K562 (cell line): Measurements from ENCODE around the gene SLC22A4. TPM values are rescaled to one million over a fixed set of nuclear protein-coding genes. Genes with fewer than 3 reads are reported as not detected.

ENCODE experiments used
- EWSR1 ChIP-seq: fragments of 450-650 bp; IDR thresholded peaks from 2 replicates; pipeline ENCODE4 v1.6.1; 2018; ENCODE audit warnings: borderline replicate concordance, mild to moderate bottlenecking, low read depth, moderate library complexity; ENCODE audit not compliant: partially characterized antibody
- FOSL1 ChIP-seq: fragments of 200-800 bp; sonication (Bioruptor generic); conservative IDR thresholded peaks from 2 replicates; pipeline ENCODE4 v1.6.1; 2016; ENCODE audit warnings: missing genetic modification characterization, missing compliant biosample characterization
- FOXJ2 ChIP-seq: fragments of 200-800 bp; sonication (Bioruptor generic); IDR thresholded peaks from 2 replicates; pipeline ENCODE4 v1.6.1; 2016; ENCODE audit warnings: missing genetic modification characterization, missing compliant biosample characterization
- GATAD2A ChIP-seq: fragments of 450-650 bp; IDR thresholded peaks from 2 replicates; pipeline ENCODE4 v1.6.1; 2017
- GTF2E2 ChIP-seq: fragments of 200-800 bp; sonication (Bioruptor generic); IDR thresholded peaks from 2 replicates; pipeline ENCODE4 v1.6.1; 2016; ENCODE audit warnings: missing genetic modification characterization, missing compliant biosample characterization
- HMGXB4 ChIP-seq: sonication (generic); formaldehyde crosslinking; IDR thresholded peaks from 2 replicates; pipeline ENCODE4 v1.8.1; 2023; ENCODE audit warnings: mild to moderate bottlenecking, missing genetic modification reagents
- HNRNPL ChIP-seq: fragments of 200-400 bp; formaldehyde crosslinking; IDR thresholded peaks from 2 replicates; pipeline ENCODE4 v1.6.1; 2017; ENCODE audit warnings: low read depth, mild to moderate bottlenecking, low read length
- JUND ChIP-seq, 2 experiments: IDR thresholded peaks; 2 replicates in 1 of 2; 3 replicates in 1 of 2; pipeline ENCODE4 v1.6.1; 2011; ENCODE audit warnings: borderline replicate concordance in 2 of 2, low read depth in 2 of 2, low read length in 2 of 2, improper control_type of control experiment in 1 of 2, missing biosample characterization in 1 of 2, missing genetic modification characterization in 1 of 2, missing genetic modification reagents in 1 of 2
- KHSRP ChIP-seq: fragments of 450-650 bp; IDR thresholded peaks from 2 replicates; pipeline ENCODE4 v1.6.1; 2017
- MAZ ChIP-seq, 2 experiments: fragments of 450-650 bp in 1 of 2; sonication (generic) in 1 of 2; formaldehyde crosslinking; IDR thresholded peaks in 1 of 2; conservative IDR thresholded peaks in 1 of 2; 2 replicates each; pipeline versions ENCODE4 v1.4.0 to v1.5.0; 2020; ENCODE audit warnings: mild to moderate bottlenecking in 1 of 2, missing genetic modification reagents in 1 of 2
- NFATC3 ChIP-seq: fragments of 450-650 bp; IDR thresholded peaks from 2 replicates; pipeline ENCODE4 v1.6.1; 2017; ENCODE audit warnings: mild to moderate bottlenecking
- NONO ChIP-seq, 2 experiments: fragments of 200-400 bp in 1 of 2; fragments of 450-650 bp in 1 of 2; formaldehyde crosslinking in 1 of 2; IDR thresholded peaks; 2 replicates each; pipeline ENCODE4 v1.6.1; 2017; ENCODE audit warnings: low read depth in 2 of 2, mild to moderate bottlenecking in 2 of 2, moderate library complexity in 2 of 2, low read length in 1 of 2
- ZBTB2 ChIP-seq: fragments of 450-650 bp; IDR thresholded peaks from 2 replicates; pipeline ENCODE4 v1.6.1; 2016; ENCODE audit warnings: antibody characterized with exemption
- ZMIZ1 ChIP-seq, 2 experiments: fragments of 150-350 bp in 1 of 2; IDR thresholded peaks; 2 replicates each; pipeline ENCODE4 v1.6.1; 2012 to 2016; ENCODE audit warnings: low read depth in 2 of 2, low read length in 2 of 2, mild to moderate bottlenecking in 1 of 2, moderate library complexity in 1 of 2
- ZNF551 ChIP-seq: fragments of 250-450 bp; sonication (Bioruptor Pico); IDR thresholded peaks from 2 replicates; pipeline ENCODE4 v1.5.0; 2021; ENCODE audit warnings: mild to moderate bottlenecking, moderate library complexity
- polyA plus RNA-seq, 8 experiments: library from polyadenylated mRNA; depleted of rRNA in 4 of 8; stranded (reverse) in 5 of 8; unstranded in 3 of 8; fragments of >200 nt; fragmentation: Nextera tagmentation in 2 of 8; fragmentation: Illumina TruSeq in 1 of 8; extraction: Ambion mirVana in 2 of 8; extraction: Trizol in 1 of 8; gene quantifications; 2 replicates each; pipeline versions ENCODE4 v1.2.1 to v1.2.3, GENCODE V29; 2011 to 2014; ENCODE audit warnings: inconsistent platforms in 1 of 8, missing spikeins in 1 of 8
- total RNA-seq, 7 experiments: library from RNA; depleted of rRNA in 6 of 7; stranded (reverse); fragments of >200 nt in 6 of 7; fragmentation: Illumina TruSeq in 2 of 7; extraction: Trizol in 2 of 7; gene quantifications; 2 replicates each; pipeline versions ENCODE4 v1.2.1 to v1.2.3, GENCODE V29; 2011 to 2021; ENCODE audit warnings: low replicate concordance in 1 of 7
- TF ChIP-seq, protein P1 (sequence below): fragments of 250-450 bp; sonication (Bioruptor Pico); IDR thresholded peaks from 2 replicates; pipeline ENCODE4 v1.5.0; 2021; ENCODE audit warnings: mild to moderate bottlenecking, borderline replicate concordance

The SLC22A4 gene
- total and polyA plus RNA-seq, 9 of the 15 experiments (the other 6 are each of a cell fraction or from before 2014, with no cell fraction given), result 2.7 to 9.5 (median 6.2) TPM

DNA sequence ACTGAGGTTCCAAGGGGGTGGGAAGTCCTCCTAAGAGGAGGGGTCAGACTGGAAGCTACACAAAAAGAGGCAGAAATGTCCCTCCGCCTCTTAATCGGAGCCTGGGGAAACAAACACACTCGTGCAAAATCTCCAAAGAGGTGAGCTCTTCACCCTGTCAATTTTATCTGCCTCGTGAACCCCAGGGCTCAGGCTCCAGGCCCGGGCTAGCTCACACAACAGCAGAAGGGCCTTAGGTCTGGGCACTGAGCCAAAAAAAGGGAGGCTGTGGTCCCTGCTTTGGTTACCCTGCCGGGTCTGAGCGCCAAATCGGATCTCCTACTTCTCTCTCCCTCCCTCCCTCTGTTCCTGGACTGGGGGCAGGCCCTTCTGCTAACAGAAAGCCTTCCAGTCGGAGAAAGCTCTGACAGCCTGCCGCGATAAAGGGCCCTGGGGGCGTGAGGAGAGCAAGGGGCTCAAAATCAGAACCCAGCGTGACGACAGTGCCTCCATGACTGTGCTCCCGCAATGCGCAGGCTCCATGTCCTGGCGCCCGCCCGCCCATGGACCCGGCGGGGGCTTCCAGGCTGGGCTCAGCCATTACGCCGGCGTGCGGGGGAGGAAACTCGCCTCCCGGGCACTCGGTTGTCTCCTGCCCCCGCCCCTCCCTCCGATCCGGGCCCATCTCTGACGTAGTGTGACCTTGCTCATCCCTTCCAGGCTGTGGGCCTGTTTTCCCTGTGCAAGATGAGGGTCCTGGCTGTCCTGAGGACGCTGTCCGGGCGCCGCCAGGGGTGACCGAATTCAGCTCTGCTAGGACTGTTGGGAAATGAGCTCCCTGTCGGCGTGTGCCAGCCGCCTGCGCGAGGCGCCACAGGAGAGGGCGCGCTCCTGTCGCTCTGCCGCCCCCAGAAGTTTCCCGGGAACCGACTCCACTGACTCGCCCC, 865 bp upstream of the SLC22A4 start (continued):
- TF ChIP-seq ZMIZ1 (IDR thresholded peaks at IDR 0.05; ENCODE audit: low read depth in 2 of 2, low read length in 2 of 2) (peak in 1 of 2 experiments; percentile 36; a peak in 1 of 4 replicates), GATAD2A (0 out of 2 replicates have a peak, but pooled peaks have one; percentile 46), HMGXB4 (CRISPR knock-in tag) (peak; percentile 88; the same call in 1 of the 2 replicates), EWSR1 (no peak), JUND (IDR thresholded peaks at IDR 0.05; ENCODE audit: borderline replicate concordance, low read depth, low read length) (peak; percentile 61), JUND (tag; IDR thresholded peaks at IDR 0.05; ENCODE audit: borderline replicate concordance, low read depth, low read length) (0 out of 3 replicates have a peak, but pooled peaks have one; percentile 56), FOSL1 (tag) (peak; percentile 58; the same call in 1 of the 2 replicates), ZNF551 (no peak), ZBTB2 (0 out of 2 replicates have a peak, but pooled peaks have one; percentile 74), MAZ (CRISPR knock-in tag; conservative IDR thresholded peaks at IDR 0.05 in 1 of 2, IDR thresholded peaks at IDR 0.05 in 1 of 2) (peak; percentile 87 to 94), FOXJ2 (tag) (peak; percentile 57; the same call in 1 of the 2 replicates), KHSRP (no peak), GTF2E2 (tag) (no peak), NFATC3 (no peak), HNRNPL (peak; percentile 80; the same call in 1 of the 2 replicates), NONO (IDR thresholded peaks at IDR 0.05; ENCODE audit: low read depth in 2 of 2, low read length in 1 of 2) (peak; percentile 39 to 56; a peak in 1 of 4 replicates)
- TF ChIP-seq, protein P1, sequence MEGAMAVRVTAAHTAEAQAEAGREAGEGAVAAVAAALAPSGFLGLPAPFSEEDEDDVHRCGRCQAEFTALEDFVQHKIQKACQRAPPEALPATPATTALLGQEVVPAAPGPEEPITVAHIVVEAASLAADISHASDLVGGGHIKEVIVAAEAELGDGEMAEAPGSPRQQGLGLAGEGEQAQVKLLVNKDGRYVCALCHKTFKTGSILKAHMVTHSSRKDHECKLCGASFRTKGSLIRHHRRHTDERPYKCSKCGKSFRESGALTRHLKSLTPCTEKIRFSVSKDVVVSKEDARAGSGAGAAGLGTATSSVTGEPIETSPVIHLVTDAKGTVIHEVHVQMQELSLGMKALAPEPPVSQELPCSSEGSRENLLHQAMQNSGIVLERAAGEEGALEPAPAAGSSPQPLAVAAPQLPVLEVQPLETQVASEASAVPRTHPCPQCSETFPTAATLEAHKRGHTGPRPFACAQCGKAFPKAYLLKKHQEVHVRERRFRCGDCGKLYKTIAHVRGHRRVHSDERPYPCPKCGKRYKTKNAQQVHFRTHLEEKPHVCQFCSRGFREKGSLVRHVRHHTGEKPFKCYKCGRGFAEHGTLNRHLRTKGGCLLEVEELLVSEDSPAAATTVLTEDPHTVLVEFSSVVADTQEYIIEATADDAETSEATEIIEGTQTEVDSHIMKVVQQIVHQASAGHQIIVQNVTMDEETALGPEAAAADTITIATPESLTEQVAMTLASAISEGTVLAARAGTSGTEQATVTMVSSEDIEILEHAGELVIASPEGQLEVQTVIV (CRISPR knock-in tag), result no peak
